ENCODE measurements around the gene ATXN7L1. TPM values are rescaled to one million over a fixed set of nuclear protein-coding genes. Genes with fewer than 3 reads are reported as not detected.

The ATXN7L1 gene
- total and polyA plus RNA-seq, 2 of the 4 experiments (the other 2 are of a cell fraction), result 3.5 to 4.3 TPM

GRCh38 chr7:105776068-105776790 lies 100.2 kb downstream of the ATXN7L1 start (continued):
- no peak for TF ChIP-seq CTCF (conservative IDR thresholded peaks at IDR 0.05; ENCODE audit: low read depth, low read length)

- H3K9me1 ChIP-seq (ENCODE audit: insufficient read depth, low read length), result peaks cover 23% of the 10 kb centered on the region; the same call in 1 of the 2 replicates
- H3K4me3 ChIP-seq (ENCODE audit: insufficient read depth, low read depth, low read length), result no peak overlapping the region
- peak overlapping the region; percentile 11 for H2AFZ ChIP-seq (replicated peaks; ENCODE audit: low read length, poor library complexity)
- H3K36me3 ChIP-seq (ENCODE audit: control insufficient read depth, insufficient read depth, low read length), result 0 out of 2 replicates have a peak, but pooled peaks cover 1% of the 10 kb centered on the region
- H4K91ac ChIP-seq (ENCODE audit: insufficient read depth, low read depth, low read length), result peak overlapping the region; percentile 97
- TF ChIP-seq CEBPB (IDR thresholded peaks at IDR 0.05; ENCODE audit: low read depth, low read length) (peak; percentile 38; the same call in 1 of the 2 replicates), POLR2A (IDR thresholded peaks at IDR 0.05; ENCODE audit: low read depth, low read length) (no peak)
- peaks cover 0 to 20% of the 10 kb centered on the region in 2 experiments; a peak in 2 of 4 replicates for H3K79me1 ChIP-seq (ENCODE audit: low read depth in 1 of 2, low read length in 2 of 2)
- ATAC-seq (ENCODE audit: low read depth), result no peak
- H4K8ac ChIP-seq (ENCODE audit: low read depth in 2 of 2, low read length in 2 of 2), result peak overlapping the region; percentile 58 to 87
- no peaks in the 10 kb centered on the region for H3K9me3 ChIP-seq (ENCODE audit: control insufficient read depth, insufficient read depth, low read length)
- BruUV-seq (replicated peaks), result no TSS peak
- H4K20me1 ChIP-seq (ENCODE audit: insufficient read depth, low read length), result no peaks in the 10 kb centered on the region; the same call in 1 of the 2 replicates
- H2BK5ac ChIP-seq (ENCODE audit: low read depth, low read length, poor library complexity, severe bottlenecking), result peak overlapping the region; percentile 87
- H2BK120ac ChIP-seq (ENCODE audit: low read depth, low read length), result peak overlapping the region; percentile 98
- dilution Hi-C loops (cut with HindIII; ENCODE audit: low sequenced_read_pairs, unreplicated experiment) (no loop called here), intact Hi-C loops (cut with micrococcal nuclease) (loop anchor here (5.0 kb wide), 1 partner anchor 102 kb away; the partner anchor contains the start of gene ATXN7L1), in situ Hi-C loops (cut with MboI; ENCODE audit: low sequenced_read_pairs) (no loop called here)
- peak overlapping the region; percentile 98 for H3K4ac ChIP-seq (ENCODE audit: low read depth, low read length)
- H4K5ac ChIP-seq (ENCODE audit: low read depth, low read length), result peak overlapping the region; percentile 51
- CTCF ChIA-PET, result interaction anchor here (0.7 to 1.2 kb wide), 3 partner anchors 11 to 15 kb away, joined by 3 to 4 read pairs (median 3); no protein-coding TSS in a partner anchor
- H2AK5ac ChIP-seq (ENCODE audit: low read depth, low read length), result peak overlapping the region; percentile 96
- H3K4me1 ChIP-seq (ENCODE audit: control insufficient read depth, insufficient read depth, low read length), result peaks cover 22% of the 10 kb centered on the region
- H3K18ac ChIP-seq (ENCODE audit: low read depth, low read length), result peak overlapping the region; percentile 67
- no peak for DNase-seq
- H2BK20ac ChIP-seq (ENCODE audit: low read depth, low read length), result peak overlapping the region; percentile 97
- peak overlapping the region; percentile 93; the same call in 2 of the 3 replicates for H2BK15ac ChIP-seq (ENCODE audit: low read depth, low read length)
- H3K9ac ChIP-seq (ENCODE audit: low read depth, low read length), result peak overlapping the region; percentile 22; the same call in 1 of the 2 replicates
- H2AK9ac ChIP-seq (replicated peaks; ENCODE audit: low read depth, low read length, poor library complexity), result peak overlapping the region; percentile 88
- WGBS, 2 experiments (ENCODE audit: extremely low coverage in 2 of 2, insufficient read length in 1 of 2), result 71% methylated on average over 1 of the region's 6 CpGs; no CpG with 5 or more reads in 1 of the 2 experiments
- peak overlapping the region; percentile 72 for H3K56ac ChIP-seq (ENCODE audit: extremely low read depth, insufficient read depth, low read length)
- H3K14ac ChIP-seq (replicated peaks; ENCODE audit: low read depth, low read length), result peak overlapping the region; percentile 97
- peak overlapping the region; percentile 29 for H3K4me2 ChIP-seq (ENCODE audit: low read depth, low read length)
- POLR2A ChIA-PET (ENCODE audit: unreplicated experiment), result no interaction called here
- no peaks in the 10 kb centered on the region for H3K27me3 ChIP-seq (ENCODE audit: control insufficient read depth, insufficient read depth, low read length)
- peak overlapping the region; percentile 84 for H3K27ac ChIP-seq (ENCODE audit: insufficient read depth, low read length)
- H3K23ac ChIP-seq (ENCODE audit: low read depth, low read length), result peak overlapping the region; percentile 93
Measured at GRCh38 chr7:105775580-105775979, 100.8 kb downstream of the ATXN7L1 start.

Data from IMR-90 (cell line).